Neural cell (in vitro differentiated cells): Measurements from ENCODE around the gene SHTN1. TPM values are rescaled to one million over a fixed set of nuclear protein-coding genes. Genes with fewer than 3 reads are reported as not detected.

ENCODE experiments used
- H2AFZ ChIP-seq: fragments of 200-600, 300-800 bp; sonication (generic), shearing (Covaris generic); 2 replicates; pipeline ENCODE4 v1.6.0; 2014; ENCODE audit warnings: low read depth, mild to moderate bottlenecking, antibody characterized with exemption, low read length, moderate library complexity
- H3F3A ChIP-seq: fragments of 200-600 bp; shearing (Covaris generic); 2 replicates; pipeline ENCODE4 v1.6.1; 2016; ENCODE audit warnings: mild to moderate bottlenecking, moderate library complexity, mixed read lengths, antibody characterized with exemption, low read length; ENCODE audit not compliant: insufficient read depth, poor library complexity, severe bottlenecking
- H3K27ac ChIP-seq: fragments of 200-600, 300-800 bp; sonication (generic), shearing (Covaris generic); 2 replicates; pipeline ENCODE4 v1.5.1; 2014; ENCODE audit warnings: mild to moderate bottlenecking, low read length, moderate library complexity
- H3K27me3 ChIP-seq: fragments of 300-800, 200-600 bp; sonication (generic), shearing (Covaris generic); 2 replicates; pipeline ENCODE4 v1.6.0; 2014; ENCODE audit warnings: mild to moderate bottlenecking, low read depth, low read length, moderate library complexity; ENCODE audit not compliant: insufficient read depth
- H3K36me3 ChIP-seq: fragments of 300-800, 200-600 bp; sonication (generic), shearing (Covaris generic); 2 replicates; pipeline ENCODE4 v1.5.1; 2014; ENCODE audit warnings: mild to moderate bottlenecking, antibody characterized with exemption, low read length, moderate library complexity; ENCODE audit not compliant: insufficient read depth
- H3K4me2 ChIP-seq: fragments of 300-800, 200-600 bp; sonication (generic), shearing (Covaris generic); 2 replicates; pipeline ENCODE4 v1.6.0; 2014; ENCODE audit warnings: mild to moderate bottlenecking, low read length
- H3K4me3 ChIP-seq: fragments of 300-800, 200-600 bp; sonication (generic), shearing (Covaris generic); 2 replicates; pipeline ENCODE4 v1.5.1; 2014; ENCODE audit warnings: mild to moderate bottlenecking, low read length, moderate library complexity
- H3K79me2 ChIP-seq: fragments of 200-600 bp; shearing (Covaris generic); replicated peaks from 2 replicates; pipeline ENCODE4 v1.6.0; 2014; ENCODE audit warnings: mild to moderate bottlenecking, low read length, moderate library complexity; ENCODE audit not compliant: insufficient read depth
- H3K9ac ChIP-seq: fragments of 300-800, 200-600 bp; sonication (generic), shearing (Covaris generic); 2 replicates; pipeline ENCODE4 v1.6.1; 2016; ENCODE audit warnings: mild to moderate bottlenecking, low read length, mixed read lengths
- H3K9me2 ChIP-seq: fragments of 200-600 bp; shearing (Covaris generic); 2 replicates; pipeline ENCODE4 v1.6.1; 2016; ENCODE audit warnings: mild to moderate bottlenecking, low read length, mixed read lengths; ENCODE audit not compliant: insufficient read depth
- H3K9me3 ChIP-seq: fragments of 200-600, 300-800 bp; sonication (generic), shearing (Covaris generic); 2 replicates; pipeline ENCODE4 v1.6.1; 2016; ENCODE audit warnings: mild to moderate bottlenecking, mixed run types, low read length, moderate library complexity, mixed read lengths
- H4K20me1 ChIP-seq: fragments of 200-600 bp; shearing (Covaris generic); 2 replicates; pipeline ENCODE4 v1.6.1; 2016; ENCODE audit warnings: mild to moderate bottlenecking, mixed run types; ENCODE audit not compliant: insufficient read depth
- CTCF ChIP-seq: fragments of 450-650 bp; IDR thresholded peaks from 2 replicates; pipeline ENCODE4 v1.5.1; 2014; ENCODE audit warnings: antibody characterized with exemption, mild to moderate bottlenecking, moderate library complexity; ENCODE audit not compliant: poor library complexity, severe bottlenecking
- EP300 ChIP-seq: fragments of 450-650 bp; conservative IDR thresholded peaks from 2 replicates; pipeline ENCODE4 v1.6.1; 2014; ENCODE audit warnings: antibody characterized with exemption, mild to moderate bottlenecking, moderate library complexity; ENCODE audit not compliant: poor library complexity, severe bottlenecking
- EZH2 ChIP-seq: fragments of 200-600, 300-800 bp; shearing (Covaris generic), sonication (generic); IDR thresholded peaks from 2 replicates; pipeline ENCODE4 v1.6.1; 2014; ENCODE audit warnings: antibody characterized with exemption, low read length, borderline replicate concordance, mild to moderate bottlenecking; ENCODE audit not compliant: insufficient read depth, poor library complexity, severe bottlenecking
- MXI1 ChIP-seq: fragments of 450-650 bp; conservative IDR thresholded peaks from 2 replicates; pipeline ENCODE4 v1.6.1; 2014; ENCODE audit warnings: antibody characterized with exemption, mild to moderate bottlenecking; ENCODE audit not compliant: poor library complexity, severe bottlenecking
- POLR2AphosphoS5 ChIP-seq: IDR thresholded peaks from 2 replicates; pipeline ENCODE4 v1.6.1; 2012
- RAD21 ChIP-seq: fragments of 450-650 bp; conservative IDR thresholded peaks from 2 replicates; pipeline ENCODE4 v1.6.1; 2014; ENCODE audit warnings: antibody characterized with exemption, mild to moderate bottlenecking, moderate library complexity
- REST ChIP-seq: IDR thresholded peaks from 2 replicates; pipeline ENCODE4 v1.6.1; 2012; ENCODE audit warnings: borderline replicate concordance
- SMC3 ChIP-seq: fragments of 450-650 bp; conservative IDR thresholded peaks from 2 replicates; pipeline ENCODE4 v1.6.1; 2014; ENCODE audit warnings: antibody characterized with exemption, mild to moderate bottlenecking, moderate library complexity; ENCODE audit not compliant: poor library complexity
- TAF1 ChIP-seq: IDR thresholded peaks from 2 replicates; pipeline ENCODE4 v1.6.1; 2012; ENCODE audit warnings: low read depth
- polyA plus RNA-seq: library from polyadenylated mRNA; depleted of rRNA; stranded (reverse); fragments of >200 nt; gene quantifications from 2 replicates; pipeline ENCODE4 v1.2.3, GENCODE V29; 2014

SHTN1 gene
- polyA plus RNA-seq, 1 donor from 2014 or later, result 55.8 TPM

- H3K9me3 ChIP-seq, result no peaks in the 10 kb centered on the region
- no peaks in the 10 kb centered on the region for H3K36me3 ChIP-seq
- H3K27me3 ChIP-seq, result no peaks in the 10 kb centered on the region
- no peak for TF ChIP-seq SMC3
- TF ChIP-seq REST, result no peak
- no peak for TF ChIP-seq MXI1
- no peak for TF ChIP-seq CTCF
- TF ChIP-seq RAD21, result no peak
- TF ChIP-seq EP300, result no peak
- TF ChIP-seq EZH2, result no peak
- no peak for TF ChIP-seq POLR2AphosphoS5
- TF ChIP-seq TAF1, result no peak
- no peak overlapping the region for H3K9ac ChIP-seq
- H3K27ac ChIP-seq, result no peak overlapping the region
- no peak overlapping the region for H3K4me2 ChIP-seq
- H3K9me2 ChIP-seq, result no peaks in the 10 kb centered on the region
- H2AFZ ChIP-seq, result no peak overlapping the region
- no peaks in the 10 kb centered on the region for H4K20me1 ChIP-seq
- H3F3A ChIP-seq, result no peaks in the 10 kb centered on the region
- no peaks in the 10 kb centered on the region for H3K79me2 ChIP-seq
- H3K4me3 ChIP-seq, result no peak overlapping the region
Observed at GRCh38 chr10:116972131-116972530, 32.9 kb downstream of the SHTN1 start.

GRCh38 chr10:116970050-116970449 lies 34.9 kb downstream of the SHTN1 start:
- H3K9me2 ChIP-seq, result no peaks in the 10 kb centered on the region
- no peak overlapping the region for H3K9ac ChIP-seq
- no peak overlapping the region for H3K4me3 ChIP-seq
- no peak overlapping the region for H3K27ac ChIP-seq
- TF ChIP-seq POLR2AphosphoS5 (no peak), EZH2 (no peak), REST (no peak), SMC3 (no peak), EP300 (no peak), RAD21 (no peak), TAF1 (no peak), MXI1 (no peak), CTCF (no peak)
- H3F3A ChIP-seq, result no peaks in the 10 kb centered on the region
- no peak overlapping the region for H2AFZ ChIP-seq
- H3K4me2 ChIP-seq, result no peak overlapping the region
- H4K20me1 ChIP-seq, result no peaks in the 10 kb centered on the region
- no peaks in the 10 kb centered on the region for H3K27me3 ChIP-seq
- no peaks in the 10 kb centered on the region for H3K79me2 ChIP-seq
- H3K9me3 ChIP-seq, result no peaks in the 10 kb centered on the region
- peaks cover 4% of the 10 kb centered on the region for H3K36me3 ChIP-seq
